Transverse colon (tissue), 4 donors: ENCODE data around the gene ORC3.

Experiments
- CTCF ChIP-seq, 5 experiments: fragments of 200-600 bp in 3 of 5; fragments of 450-650 bp in 2 of 5; sonication (generic) in 3 of 5; IDR thresholded peaks; 1 replicate in 2 of 5; 2 replicates in 3 of 5; pipeline ENCODE4 v1.5.1; 2016 to 2017; ENCODE audit warnings: antibody characterized with exemption in 5 of 5, inconsistent platforms in 3 of 5, mild to moderate bottlenecking in 2 of 5, moderate library complexity in 1 of 5
- EP300 ChIP-seq: sonication (generic); formaldehyde crosslinking; IDR thresholded peaks from one replicate; pipeline ENCODE4 v1.6.1; 2017; ENCODE audit warnings: antibody characterized with exemption, low read depth
- POLR2A ChIP-seq: fragments of 450-650 bp; IDR thresholded peaks from one replicate; pipeline ENCODE4 v1.6.1; 2016; ENCODE audit warnings: antibody characterized with exemption, mild to moderate bottlenecking, moderate library complexity
- POLR2AphosphoS5 ChIP-seq, 3 donors: sonication (generic); formaldehyde crosslinking; IDR thresholded peaks; one replicate each; pipeline ENCODE4 v1.6.1; 2016; ENCODE audit warnings: antibody characterized with exemption in 3 of 3

GRCh38 chr6:87700397-87701343 is 110.7 kb downstream of the ORC3 start:
- TF ChIP-seq CTCF (IDR thresholded peaks at IDR 0.05), result no peak
- peak in 1 of 3 donors; percentile 9 for TF ChIP-seq POLR2AphosphoS5 (IDR thresholded peaks at IDR 0.05)
- no peak for TF ChIP-seq POLR2A
- TF ChIP-seq EP300, result no peak
